ENCODE measurements around the gene MAGI1. TPM values are rescaled to one million over a fixed set of nuclear protein-coding genes. Genes with fewer than 3 reads are reported as not detected.

Gene MAGI1
- total RNA-seq, 4 donors from 2014 or later = 17.2 to 40.8 (median 28.1) TPM

DNA sequence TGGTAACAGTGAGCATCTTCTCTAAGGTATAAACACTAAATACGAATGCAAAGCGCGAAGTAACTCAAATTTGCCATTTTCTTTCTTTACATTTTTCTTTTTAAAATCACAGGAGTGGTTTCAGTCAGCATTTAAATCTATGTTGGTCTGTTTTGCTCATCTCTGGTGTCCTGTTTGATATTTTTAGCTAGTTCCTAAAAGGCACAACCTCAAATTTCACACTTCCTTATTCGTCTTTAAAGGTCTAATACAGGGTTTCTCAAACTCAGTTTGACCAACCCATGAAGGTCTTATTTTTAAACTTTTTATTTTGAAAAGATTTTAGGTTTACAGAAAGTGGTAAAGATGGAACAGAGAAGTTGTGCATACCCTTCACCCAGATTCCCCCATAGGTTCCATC, 201.1 kb downstream of the MAGI1 start:
- ATAC-seq = no peak
- H3K4me3 ChIP-seq = no peak overlapping the region
- no peaks in the 10 kb centered on the region for H3K9me3 ChIP-seq
- TF ChIP-seq POLR2AphosphoS5 (IDR thresholded peaks at IDR 0.05) (no peak), EP300 (IDR thresholded peaks at IDR 0.05) (no peak), POLR2A (IDR thresholded peaks at IDR 0.05) (no peak)
- TF ChIP-seq, protein P1, sequence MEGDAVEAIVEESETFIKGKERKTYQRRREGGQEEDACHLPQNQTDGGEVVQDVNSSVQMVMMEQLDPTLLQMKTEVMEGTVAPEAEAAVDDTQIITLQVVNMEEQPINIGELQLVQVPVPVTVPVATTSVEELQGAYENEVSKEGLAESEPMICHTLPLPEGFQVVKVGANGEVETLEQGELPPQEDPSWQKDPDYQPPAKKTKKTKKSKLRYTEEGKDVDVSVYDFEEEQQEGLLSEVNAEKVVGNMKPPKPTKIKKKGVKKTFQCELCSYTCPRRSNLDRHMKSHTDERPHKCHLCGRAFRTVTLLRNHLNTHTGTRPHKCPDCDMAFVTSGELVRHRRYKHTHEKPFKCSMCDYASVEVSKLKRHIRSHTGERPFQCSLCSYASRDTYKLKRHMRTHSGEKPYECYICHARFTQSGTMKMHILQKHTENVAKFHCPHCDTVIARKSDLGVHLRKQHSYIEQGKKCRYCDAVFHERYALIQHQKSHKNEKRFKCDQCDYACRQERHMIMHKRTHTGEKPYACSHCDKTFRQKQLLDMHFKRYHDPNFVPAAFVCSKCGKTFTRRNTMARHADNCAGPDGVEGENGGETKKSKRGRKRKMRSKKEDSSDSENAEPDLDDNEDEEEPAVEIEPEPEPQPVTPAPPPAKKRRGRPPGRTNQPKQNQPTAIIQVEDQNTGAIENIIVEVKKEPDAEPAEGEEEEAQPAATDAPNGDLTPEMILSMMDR (IDR thresholded peaks at IDR 0.05) = no peak
- H3K27ac ChIP-seq = no peak overlapping the region
- H3K36me3 ChIP-seq = no peaks in the 10 kb centered on the region
- 63 to 71% methylated on average over 4 of the region's 4 CpGs for WGBS, 2 donors (ENCODE audit: low coverage in 1 of 2)
- H3K4me1 ChIP-seq = no peaks in the 10 kb centered on the region
- H3K27me3 ChIP-seq = no peaks in the 10 kb centered on the region

DNA sequence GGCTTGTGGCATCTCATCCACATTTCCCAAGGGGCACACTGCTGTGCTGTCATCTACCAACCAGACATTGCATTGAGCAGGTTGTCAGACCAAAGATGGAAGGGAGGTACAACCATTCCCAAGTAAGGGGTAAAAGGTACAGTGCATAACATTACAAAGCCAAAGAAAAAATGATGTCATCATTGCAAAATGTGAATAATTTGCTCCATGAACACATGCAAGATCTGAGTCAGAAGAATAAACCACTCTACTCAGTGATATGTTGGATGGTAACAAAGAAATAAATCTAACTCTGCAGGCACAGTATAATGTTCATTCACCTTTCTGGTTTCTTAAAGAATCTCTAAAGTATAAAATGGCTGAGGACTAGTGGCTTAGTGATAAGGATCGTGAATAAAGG, 202.7 kb downstream of the MAGI1 start:
- Histone ChIP-seq H3K4me1 (no peaks in the 10 kb centered on the region), H3K27me3 (no peaks in the 10 kb centered on the region), H3K4me3 (no peak overlapping the region), H3K36me3 (no peaks in the 10 kb centered on the region), H3K9me3 (no peaks in the 10 kb centered on the region), H3K27ac (no peak overlapping the region)
- 71 to 100% methylated on average over 1 of the region's 1 CpG for WGBS, 2 donors (ENCODE audit: low coverage in 1 of 2)
- no peak for ATAC-seq
- TF ChIP-seq, protein P1 (IDR thresholded peaks at IDR 0.05) = no peak
- TF ChIP-seq POLR2AphosphoS5 (IDR thresholded peaks at IDR 0.05) = no peak
- TF ChIP-seq EP300 (IDR thresholded peaks at IDR 0.05) = no peak
- no peak for TF ChIP-seq POLR2A (IDR thresholded peaks at IDR 0.05)

DNA sequence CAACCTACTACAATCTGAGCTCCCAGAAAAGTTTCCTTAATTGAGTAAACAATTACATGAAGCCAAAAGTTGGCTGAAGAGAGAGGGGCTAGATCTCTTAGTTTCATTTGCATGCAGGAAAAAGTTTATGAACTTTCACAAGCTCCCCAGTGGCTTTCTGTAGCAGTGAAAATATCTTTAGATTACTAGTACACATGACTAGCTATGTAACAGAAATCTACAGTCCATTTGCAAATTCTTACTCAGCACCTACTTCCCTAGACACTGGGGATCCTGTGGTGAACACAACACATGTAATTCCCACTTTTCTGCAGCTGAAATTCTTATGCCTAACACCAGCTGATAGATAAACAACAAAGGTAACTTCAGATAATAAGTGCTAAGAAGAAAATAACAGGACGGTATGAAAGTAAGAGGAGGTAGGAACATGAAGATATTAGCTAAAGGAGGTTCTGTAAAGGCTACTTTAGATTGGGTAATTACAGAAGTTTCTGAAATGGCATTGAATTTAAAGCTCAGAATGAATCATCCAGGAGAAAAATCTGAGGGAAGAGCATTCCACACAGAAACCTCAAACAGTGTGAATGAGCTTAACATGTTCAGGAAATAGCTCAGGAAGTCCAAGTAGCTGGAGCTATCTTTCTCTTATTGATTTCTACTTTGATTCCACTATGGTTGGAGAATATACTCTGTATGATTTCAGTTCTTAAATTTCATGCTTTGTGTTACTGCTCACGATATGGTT, 204.8 kb downstream of the MAGI1 start:
- H3K4me3 ChIP-seq = no peak overlapping the region
- no peaks in the 10 kb centered on the region for H3K36me3 ChIP-seq
- H3K27me3 ChIP-seq = no peaks in the 10 kb centered on the region
- no peaks in the 10 kb centered on the region for H3K9me3 ChIP-seq
- no peak for ATAC-seq
- 51 to 67% methylated on average over 2 of the region's 2 CpGs for WGBS, 2 donors (ENCODE audit: low coverage in 1 of 2)
- no peaks in the 10 kb centered on the region for H3K4me1 ChIP-seq
- TF ChIP-seq, protein P1 (IDR thresholded peaks at IDR 0.05) = no peak
- TF ChIP-seq POLR2AphosphoS5 (IDR thresholded peaks at IDR 0.05) (no peak), EP300 (IDR thresholded peaks at IDR 0.05) (no peak), POLR2A (IDR thresholded peaks at IDR 0.05) (no peak)
- H3K27ac ChIP-seq = no peak overlapping the region

DNA sequence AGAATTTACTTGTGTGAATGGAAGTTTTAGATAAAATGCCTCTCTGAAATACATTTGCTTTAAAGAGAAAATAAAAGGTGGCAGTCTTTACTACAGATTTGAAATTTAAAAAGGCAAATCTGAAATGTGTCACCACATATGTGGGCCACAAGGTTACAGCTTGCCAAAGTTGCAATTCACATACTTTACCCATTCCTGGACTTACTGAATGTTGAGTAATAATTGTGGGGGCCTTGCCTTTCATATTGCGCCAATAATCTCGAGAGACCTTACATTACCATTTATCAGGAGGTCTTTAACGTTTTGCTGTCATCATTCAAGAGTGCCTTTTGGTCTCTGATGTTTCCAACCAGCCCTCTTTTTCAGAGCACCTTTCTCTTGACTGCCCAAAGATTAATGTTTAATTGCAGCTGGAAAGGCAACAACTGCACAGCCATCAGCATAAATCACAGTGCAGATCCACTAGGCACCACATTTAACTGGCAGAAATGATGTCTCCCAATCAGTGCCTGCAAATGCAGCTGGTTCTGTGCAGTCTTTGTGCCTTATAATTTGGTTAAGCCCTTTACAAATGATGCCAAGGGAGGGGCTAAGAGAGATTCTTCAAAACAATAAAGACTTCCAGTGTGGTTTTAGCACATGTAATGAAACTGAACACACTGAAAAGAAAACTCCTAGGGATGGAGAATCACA, 206.8 kb downstream of the MAGI1 start:
- 56 to 62% methylated on average over 3 of the region's 3 CpGs for WGBS, 2 donors (ENCODE audit: low coverage in 1 of 2)
- no peak overlapping the region for H3K4me3 ChIP-seq
- H3K36me3 ChIP-seq = no peaks in the 10 kb centered on the region
- no peak for ATAC-seq
- no peaks in the 10 kb centered on the region for H3K27me3 ChIP-seq
- H3K9me3 ChIP-seq = no peaks in the 10 kb centered on the region
- H3K4me1 ChIP-seq = no peaks in the 10 kb centered on the region
- TF ChIP-seq POLR2A (IDR thresholded peaks at IDR 0.05) (no peak), POLR2AphosphoS5 (IDR thresholded peaks at IDR 0.05) (no peak), EP300 (IDR thresholded peaks at IDR 0.05) (no peak)
- TF ChIP-seq, protein P1 (IDR thresholded peaks at IDR 0.05) = no peak
- H3K27ac ChIP-seq = no peak overlapping the region
